ENCODE measurements around the gene INTS6. TPM values are rescaled to one million over a fixed set of nuclear protein-coding genes. Genes with fewer than 3 reads are reported as not detected.

Gene INTS6
- polyA plus RNA-seq, 4 donors: 33.7 to 38.2 (median 36.5) TPM

DNA sequence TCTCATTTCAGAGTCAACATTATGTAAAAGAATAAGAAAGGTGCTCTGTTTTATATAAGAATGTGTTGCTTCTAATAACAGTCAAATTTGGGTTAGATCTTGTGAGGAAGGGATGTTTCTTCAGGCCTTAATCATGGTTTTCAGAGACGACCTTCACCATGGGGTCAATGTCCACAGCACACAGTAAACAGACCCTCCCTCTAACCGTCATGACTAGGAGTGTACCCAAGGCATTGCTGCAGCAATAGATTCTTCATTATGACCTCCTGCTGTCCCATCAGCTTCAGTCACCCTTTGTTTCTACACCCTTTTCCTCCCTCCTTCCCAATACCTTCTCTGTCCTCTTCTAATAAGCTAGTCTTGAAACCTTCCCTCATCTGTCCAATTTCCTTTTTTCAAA is 97.6 kb downstream of the INTS6 start:
- no peak for DNase-seq (ENCODE audit: low read depth in 4 of 4, low spot score in 2 of 4)

DNA sequence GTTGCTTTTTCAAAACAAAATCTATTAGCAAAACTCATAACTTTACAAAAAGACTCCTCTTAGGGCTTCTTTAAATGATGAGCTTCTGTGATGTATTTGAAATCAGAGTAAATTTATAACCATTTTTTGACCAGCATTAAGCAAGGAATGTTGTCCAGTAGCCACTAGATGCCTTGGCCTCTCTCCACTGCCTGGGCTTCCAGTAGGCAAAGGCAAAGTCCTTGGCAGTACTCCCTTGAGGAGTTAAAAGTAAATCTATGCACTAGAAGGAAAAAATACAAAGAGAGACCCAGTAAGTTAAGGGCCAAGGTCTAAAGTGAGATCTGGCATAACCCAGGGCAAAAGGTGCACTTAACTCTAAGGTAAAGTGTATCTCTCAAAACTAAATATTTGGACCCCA is 103.8 kb downstream of the INTS6 start:
- DNase-seq (ENCODE audit: low read depth in 4 of 4, low spot score in 2 of 4): no peak

DNA sequence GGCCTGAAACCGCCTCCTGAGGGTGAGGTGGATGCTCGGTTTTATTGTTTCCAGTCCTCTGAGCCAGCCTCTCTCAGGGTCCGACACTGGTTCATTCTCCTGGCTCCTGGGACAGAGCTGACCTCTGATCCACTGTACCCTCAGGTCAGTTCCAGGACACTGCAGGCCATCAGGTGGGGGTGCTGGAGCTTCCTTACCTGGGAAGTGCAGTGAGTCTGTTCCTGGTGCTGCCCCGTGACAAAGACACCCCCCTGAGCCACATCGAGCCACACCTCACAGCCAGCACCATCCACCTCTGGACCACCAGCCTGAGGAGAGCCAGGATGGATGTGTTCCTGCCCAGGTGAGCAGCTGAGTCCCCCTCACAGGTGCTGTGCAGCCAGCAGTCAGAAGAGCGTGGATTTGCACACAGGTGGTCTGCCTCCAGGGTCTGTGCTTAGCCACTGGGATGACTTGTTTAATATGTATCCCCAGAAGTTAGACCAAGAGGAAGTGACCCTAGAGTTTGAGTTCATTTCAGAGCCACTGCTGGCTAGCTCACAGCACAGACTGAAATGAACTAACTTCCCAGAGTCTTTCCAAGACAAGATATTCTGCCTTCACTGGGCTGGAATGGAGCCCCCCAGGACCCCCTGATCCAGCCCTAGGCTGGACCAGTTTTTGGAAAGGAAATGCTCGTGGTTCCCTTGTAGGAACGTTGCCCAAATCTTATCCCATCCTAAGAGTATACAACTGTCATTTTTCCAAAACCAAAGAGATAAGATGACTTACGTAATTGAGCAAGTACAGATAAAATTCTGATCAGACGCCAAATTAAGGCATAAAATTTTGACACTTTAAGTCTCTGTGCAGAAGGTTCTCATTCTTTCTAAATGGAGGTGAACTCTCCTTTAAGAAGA is 104.5 kb downstream of the INTS6 start:
- no peak for DNase-seq (ENCODE audit: low read depth in 4 of 4, low spot score in 2 of 4)

DNA sequence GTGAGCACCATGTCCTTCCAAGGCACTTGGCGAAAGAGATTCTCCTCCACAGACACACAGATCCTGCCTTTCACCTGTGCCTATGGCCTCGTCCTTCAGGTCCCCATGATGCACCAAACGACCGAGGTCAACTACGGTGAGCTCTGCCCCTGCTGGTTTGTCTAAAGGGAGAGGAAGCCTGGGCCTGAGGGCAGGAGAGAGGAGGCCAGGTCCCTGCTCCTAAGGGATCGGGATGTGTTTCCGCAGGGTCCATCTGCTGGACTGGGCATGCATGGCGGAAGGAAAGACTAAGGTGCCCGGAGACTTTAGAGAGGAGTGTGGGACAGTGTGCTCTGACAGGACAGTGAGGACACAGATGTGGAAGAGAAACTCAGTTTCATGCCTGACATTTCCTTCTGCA is 105.7 kb downstream of the INTS6 start:
- no peak for DNase-seq (ENCODE audit: low read depth in 4 of 4, low spot score in 2 of 4)

DNA sequence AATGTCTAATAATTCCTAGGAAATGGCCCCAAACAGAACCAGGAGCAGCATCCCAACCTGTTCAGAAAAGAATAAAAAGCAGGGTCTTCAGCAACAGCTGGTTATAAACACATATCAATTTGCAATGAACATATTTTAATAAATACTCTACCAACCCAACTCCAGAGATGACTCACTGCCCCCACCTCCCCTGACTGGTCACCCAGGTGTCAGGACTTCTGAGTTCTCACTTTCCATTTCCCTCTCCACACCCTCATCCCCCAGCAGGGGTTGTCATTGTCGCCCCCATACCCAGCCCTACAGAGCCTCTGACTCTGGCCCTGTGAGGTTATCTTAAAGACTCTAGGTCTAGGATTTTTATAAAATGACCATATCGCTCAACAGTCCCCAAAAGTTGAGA is 106.4 kb downstream of the INTS6 start:
- DNase-seq (ENCODE audit: low read depth in 4 of 4, low spot score in 2 of 4): no peak

DNA sequence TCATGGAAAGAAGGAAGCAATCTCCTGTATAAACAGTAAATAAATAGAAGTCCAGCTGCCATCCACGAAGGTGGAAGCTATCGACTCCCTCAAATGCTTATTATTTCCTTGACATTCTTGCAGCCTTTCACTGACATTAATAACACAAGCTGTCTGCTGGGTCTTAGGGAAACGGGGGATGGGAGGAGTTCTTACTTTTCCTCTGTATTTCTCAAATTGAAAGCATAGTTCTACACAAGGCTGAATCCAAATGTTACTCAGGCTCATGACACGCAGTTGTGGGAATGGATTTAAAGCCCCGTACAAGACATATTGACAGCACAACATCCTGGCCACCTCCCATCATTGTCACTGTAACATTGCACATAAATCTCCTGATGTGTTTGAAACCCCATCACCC is 109.4 kb downstream of the INTS6 start:
- DNase-seq (ENCODE audit: low read depth in 4 of 4, low spot score in 2 of 4): no peak

DNA sequence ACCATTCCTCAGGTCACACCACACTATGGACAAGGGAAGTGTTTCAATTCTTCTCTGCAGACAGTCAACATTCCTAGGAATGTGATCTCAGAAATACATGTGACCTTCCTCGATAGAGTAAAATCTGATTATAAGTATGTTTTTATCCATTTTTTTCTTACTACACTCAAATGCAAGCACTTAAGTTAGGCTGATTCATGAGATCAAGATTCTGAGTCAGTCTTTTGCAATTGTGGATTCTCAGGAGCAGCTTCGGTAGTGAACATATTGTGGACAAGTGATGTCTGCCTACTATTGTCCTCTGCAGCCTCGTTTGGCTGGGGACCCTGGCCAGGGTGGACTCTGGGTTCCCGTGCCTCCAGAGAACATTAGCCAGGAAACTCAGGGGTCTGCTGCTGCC is 110.1 kb downstream of the INTS6 start:
- no peak for DNase-seq (ENCODE audit: low read depth in 4 of 4, low spot score in 2 of 4)

DNA sequence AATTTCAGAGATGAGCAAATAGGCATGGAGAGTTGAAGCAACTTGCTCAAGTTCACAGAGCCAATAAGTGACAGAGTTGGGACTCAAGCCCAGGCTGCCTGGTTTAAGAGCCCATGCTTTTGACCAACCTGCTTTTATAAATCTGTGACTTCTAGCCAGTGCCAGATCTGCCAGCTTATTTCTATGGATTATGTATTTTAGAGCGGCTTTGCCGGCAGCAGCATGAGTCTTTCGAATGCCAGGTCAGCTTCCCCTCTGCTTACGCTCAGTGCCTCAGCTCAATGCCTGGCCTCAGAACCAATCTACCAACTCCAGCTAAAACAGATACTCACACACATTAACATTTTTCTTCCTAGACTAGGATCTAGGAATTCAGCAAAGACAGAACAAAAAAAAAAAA is 111.0 kb downstream of the INTS6 start:
- DNase-seq (ENCODE audit: low read depth in 4 of 4, low spot score in 2 of 4): no peak

DNA sequence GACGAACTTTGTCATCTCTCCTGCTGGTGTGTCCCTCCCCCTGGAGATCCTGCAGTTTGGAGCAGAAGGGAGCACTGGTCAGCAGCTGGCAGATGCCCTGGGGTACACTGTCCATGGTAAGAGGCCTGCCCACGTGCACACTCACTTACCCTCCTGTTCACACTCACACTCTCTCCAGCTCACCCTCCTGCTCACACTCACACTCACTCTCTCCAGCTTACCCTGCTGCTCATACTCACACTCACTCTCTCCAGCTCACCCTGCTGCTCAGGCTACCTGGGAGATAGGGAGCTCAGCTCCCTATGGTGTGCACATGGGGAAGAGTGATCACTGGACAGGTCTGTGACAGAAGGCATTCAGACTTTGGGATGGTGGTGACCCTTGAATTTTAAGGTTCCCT is 111.6 kb downstream of the INTS6 start:
- DNase-seq (ENCODE audit: low read depth in 4 of 4, low spot score in 2 of 4): no peak

DNA sequence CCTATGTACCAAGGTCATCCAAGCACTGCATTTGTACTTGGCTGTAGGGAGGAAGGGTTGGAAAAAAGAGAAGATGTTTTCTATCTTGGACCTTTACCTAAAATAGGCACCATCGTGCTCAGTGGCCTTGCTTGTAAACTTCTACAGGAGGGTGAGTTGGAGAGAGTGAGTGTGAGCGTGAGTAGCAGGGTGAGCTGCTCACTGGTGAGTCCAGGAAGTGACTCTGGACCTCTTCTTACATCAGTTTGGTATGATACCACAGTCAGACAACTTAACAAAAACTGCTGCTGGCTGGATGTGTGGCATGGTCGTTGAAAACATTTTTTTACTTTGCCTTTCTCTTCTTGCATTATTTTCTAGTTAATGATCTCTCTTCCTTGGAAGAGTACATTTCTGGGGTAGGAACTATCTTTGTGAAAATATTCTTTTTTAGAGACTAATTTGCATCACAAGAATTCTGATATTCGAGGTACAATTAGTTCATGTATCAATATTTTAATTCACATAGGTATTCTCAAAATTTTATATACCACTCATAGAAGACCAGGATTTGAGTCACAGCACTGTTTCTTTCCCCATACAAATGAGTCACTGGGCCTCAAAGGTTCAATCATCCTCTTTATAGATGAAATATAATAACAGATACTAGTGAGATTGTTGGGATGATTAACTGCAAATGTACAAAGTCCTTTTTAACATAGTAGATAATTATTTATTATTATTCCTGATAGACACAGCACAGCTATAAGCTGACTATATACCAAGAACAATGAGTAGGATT is 112.7 kb downstream of the INTS6 start:
- DNase-seq (ENCODE audit: low read depth in 4 of 4, low spot score in 2 of 4): no peak

DNA sequence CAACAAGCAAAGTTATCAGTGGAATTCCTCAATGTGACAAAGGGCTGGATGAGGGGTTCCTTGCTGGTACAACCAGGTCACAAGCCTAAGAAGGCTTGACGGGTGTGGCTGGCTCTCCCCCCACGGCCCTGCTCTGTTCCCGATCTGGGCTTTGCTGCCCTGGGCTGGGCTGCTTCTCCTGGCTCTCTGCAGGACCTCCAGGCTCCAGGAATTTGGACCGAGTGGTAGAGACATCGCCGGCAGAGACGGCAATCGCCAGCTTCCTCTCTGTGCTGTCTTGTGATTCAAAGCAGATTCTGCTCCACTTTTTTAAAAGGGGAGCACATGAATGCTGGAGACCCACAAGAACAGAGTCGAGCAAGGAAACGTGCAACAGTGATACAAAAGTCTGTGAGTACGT is 113.5 kb downstream of the INTS6 start, which contains the start of gene SERPINE3:
Gene SERPINE3, plus strand, starts transcription at position 338 of the 400 bp plus-strand sequence. CDS start 1,401 bp downstream, outside the sequence.
- no peak for DNase-seq (ENCODE audit: low read depth in 4 of 4, low spot score in 2 of 4)

DNA sequence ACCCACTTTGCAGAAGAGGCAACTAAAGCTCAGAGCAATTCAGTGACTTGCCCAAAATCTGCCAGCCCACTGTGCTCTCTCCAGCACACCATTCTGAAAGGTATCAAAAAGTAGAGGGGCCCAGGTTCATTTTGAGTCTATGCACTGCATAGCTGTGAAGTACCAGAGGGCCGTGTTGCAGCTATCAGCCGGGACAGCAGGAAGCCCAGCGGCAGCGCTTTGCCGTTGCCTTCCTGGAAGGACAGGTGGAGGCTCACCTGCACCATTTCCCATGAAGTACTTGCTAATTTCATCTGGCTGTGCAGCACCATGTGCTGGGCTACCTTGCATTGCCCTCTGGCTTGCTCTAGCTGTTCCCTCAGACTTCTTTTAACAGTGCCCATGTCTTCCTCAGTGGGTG is 116.1 kb downstream of the INTS6 start:
- DNase-seq (ENCODE audit: low read depth in 4 of 4, low spot score in 2 of 4): no peak

DNA sequence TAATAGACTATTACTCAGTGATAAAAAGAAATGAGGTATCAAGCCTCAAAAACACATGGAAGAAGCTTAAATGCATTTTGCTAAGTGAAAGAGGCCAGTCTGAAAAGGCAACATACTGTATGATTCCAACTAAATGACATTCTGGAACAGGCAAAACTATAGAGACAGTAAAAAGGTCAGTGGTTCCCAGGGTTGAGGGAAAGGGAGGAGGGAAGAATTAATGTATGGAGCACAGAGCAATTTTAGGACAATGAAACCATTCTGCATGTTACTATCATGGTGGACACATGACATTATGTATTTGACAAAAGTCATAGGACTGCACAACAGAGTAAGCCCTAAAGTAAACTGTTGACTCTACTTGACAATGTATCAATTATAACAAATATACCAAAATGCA is 119.0 kb downstream of the INTS6 start:
- DNase-seq (ENCODE audit: low read depth in 4 of 4, low spot score in 2 of 4): no peak

DNA sequence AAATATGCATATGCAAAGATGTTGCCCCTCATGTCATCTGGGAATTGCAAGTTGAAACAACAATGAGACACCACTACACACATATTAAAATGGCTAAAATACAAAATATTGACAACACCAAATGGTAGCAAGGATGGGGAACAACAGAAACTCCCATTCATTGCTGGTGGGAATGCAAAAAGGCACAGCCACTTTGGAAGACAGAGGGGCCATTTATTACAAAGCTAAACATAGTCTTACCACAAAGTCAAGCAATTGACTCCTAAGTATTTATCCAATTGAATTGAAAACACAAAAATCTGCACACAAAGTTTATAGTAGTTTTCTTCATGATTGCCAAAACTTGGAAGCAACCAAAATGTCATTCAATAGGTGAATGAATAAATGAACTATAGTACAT is 119.4 kb downstream of the INTS6 start:
- no peak for DNase-seq (ENCODE audit: low read depth in 4 of 4, low spot score in 2 of 4)

DNA sequence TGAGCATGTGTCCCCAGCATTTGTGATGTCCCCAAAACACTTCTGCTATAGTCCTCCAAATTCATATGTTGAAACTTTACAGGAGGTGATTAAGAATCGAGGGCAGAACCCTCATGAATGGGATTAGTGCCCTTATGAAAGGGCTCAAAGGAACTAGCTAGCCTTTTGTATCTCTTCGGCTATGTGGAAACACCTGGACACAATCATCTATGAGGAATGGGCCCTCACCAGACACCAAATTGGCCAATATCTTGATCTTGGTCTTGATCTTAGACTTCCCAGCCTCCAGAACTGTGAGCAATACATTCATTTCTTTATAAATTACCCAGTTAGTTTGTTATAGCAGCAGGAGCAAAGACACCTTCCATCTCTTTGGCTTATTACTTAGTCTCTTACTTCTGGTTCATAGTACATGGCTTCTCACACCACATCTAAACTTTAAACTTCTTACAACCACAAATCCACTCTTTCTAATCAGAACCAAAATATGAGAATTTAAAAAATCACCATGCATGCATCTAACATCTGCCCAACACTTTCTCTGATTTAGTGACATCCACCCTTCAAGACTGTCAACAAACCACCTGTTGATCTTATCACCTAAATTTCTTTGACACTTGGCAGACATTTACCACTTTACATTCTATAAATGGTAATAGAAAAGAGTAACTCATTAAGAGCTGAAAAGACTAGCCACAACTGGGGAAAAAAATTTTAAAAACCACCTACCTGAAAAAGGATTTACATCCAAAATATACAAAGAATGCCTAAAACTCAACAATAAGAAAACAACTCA is 120.1 kb downstream of the INTS6 start:
- DNase-seq (ENCODE audit: low read depth in 4 of 4, low spot score in 2 of 4): no peak

DNA sequence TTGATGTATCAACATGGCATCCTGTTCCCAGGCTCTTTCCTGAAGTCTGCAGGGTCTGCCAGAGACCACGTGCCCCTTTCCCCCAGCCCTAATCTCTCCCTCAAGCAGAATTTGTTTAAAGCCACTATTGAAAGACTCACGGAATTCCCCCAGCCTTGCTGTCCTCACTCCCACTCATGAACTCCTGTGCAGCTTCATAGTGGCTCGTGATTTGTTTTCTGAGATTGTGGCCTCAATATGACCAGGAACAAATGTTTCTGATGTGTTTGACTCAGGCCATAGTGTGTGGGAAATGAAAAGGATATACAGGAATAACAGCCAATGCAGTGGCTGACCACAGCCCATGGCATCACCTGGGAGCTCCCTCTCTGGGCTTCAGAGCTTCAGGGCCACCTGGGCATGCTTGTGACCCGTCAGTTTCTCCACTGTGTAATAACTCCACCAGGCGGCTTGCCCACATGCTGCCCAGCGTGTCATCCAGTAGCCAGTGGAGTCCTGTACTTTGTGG is 121.4 kb downstream of the INTS6 start:
- no peak for DNase-seq (ENCODE audit: low read depth in 4 of 4, low spot score in 2 of 4)

DNA sequence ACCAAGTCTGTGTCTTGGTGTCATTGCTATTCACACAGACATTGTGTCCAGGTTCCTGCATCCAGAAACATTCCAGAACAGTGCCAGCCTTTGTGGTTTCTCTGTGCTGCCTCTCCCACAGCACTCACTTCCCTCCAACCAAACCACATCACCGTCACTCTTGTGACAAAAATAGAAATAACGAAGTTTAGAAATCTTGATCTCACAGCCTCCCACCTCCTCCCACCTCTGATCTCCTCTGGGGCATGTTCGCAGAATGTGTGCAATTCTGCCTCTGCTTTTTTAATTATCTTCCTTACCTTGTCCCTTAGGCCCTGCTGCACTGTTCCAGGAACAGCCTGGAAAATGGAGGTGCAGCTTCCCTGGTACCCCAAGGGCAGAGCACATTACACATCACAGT is 122.0 kb downstream of the INTS6 start:
- DNase-seq (ENCODE audit: low read depth in 4 of 4, low spot score in 2 of 4): no peak

DNA sequence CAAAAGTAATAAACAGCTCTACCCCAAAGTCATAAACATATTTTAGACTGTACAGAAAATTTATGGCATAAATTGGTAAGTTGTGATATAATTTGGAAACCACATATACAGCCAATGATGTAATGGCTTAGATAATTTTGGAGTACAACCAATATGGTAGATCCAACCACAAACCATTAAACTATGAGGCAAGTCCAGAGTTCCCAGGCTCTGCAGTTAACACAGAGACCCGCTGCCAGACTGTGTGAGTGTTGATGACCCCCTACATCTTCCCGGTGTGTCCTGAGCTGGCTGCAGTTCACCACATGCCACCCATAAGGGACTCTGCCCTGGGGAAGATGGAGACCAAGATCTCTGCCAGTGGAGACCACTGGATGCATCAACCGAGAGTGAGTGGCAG is 123.2 kb downstream of the INTS6 start:
- no peak for DNase-seq (ENCODE audit: low read depth in 4 of 4, low spot score in 2 of 4)

DNA sequence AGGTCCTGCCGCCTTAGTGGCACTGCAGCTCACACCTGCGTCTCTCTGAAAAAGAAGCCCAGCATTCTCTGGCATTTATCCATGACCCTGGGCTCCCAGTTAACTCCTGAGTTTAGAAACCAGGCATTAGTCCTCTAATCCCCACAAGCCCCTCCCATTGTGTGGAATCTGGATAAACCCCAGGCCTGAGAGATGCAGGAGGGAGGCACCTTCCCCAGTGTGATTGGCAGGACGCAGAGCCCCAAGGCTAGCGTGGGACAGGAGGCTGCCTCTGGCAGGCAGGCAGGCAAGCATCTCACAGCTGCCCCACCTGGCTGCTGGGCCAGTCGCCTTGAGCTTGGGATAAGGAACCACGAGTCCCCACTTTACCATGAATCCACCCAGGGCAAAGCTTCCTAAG is 124.3 kb downstream of the INTS6 start:
- no peak for DNase-seq (ENCODE audit: low read depth in 4 of 4, low spot score in 2 of 4)

DNA sequence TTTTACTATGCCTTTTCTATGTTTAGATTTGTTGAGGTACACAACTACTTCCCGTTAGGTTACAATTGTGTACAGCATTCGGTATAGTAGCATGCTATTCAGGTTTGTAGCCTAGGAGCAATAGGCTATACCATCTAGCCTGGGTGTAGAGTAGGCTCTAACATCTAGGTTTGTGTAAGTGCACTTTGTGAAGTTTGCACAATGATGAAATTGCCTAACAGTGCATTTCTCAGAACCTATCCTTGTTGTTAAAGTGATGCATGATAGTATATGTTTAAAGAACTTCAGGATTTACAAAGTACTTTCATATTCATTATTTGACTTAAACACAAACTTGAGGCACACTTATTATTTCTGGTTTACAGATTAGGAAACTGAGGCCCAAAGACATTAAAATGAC is 124.9 kb downstream of the INTS6 start:
- DNase-seq (ENCODE audit: low read depth in 4 of 4, low spot score in 2 of 4): no peak

DNA sequence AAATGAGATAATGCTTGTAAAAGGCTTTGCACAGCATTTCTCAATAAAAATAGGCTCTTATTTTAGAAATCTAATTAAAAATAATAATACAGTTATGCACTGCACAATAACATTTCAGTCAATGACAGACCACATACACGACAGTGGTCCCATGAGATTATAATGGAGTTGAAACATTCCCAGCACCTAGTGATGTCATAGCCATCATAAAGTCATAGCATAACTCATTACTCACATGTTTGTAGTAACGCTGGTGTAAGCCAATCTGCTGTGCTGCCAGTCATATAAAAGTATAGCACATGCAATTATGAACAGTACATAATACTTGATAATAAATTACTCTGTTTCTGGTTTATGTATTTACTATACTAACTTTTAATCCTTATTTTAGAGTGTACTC is 126.1 kb downstream of the INTS6 start:
- DNase-seq (ENCODE audit: low read depth in 4 of 4, low spot score in 2 of 4): no peak

All from left renal cortex interstitium (tissue), 4 donors.